H1 (cell line): ENCODE measurements around the gene TP53I3. TPM values are rescaled to one million over a fixed set of nuclear protein-coding genes. Genes with fewer than 3 reads are reported as not detected.

Source experiments
- CTCF ChIA-PET: fragments of 300-600 bp; sonication (Branson Sonifier 250); formaldehyde crosslinking; loops from one replicate; lab custom pipeline; 2021; ENCODE audit not compliant: partially characterized antibody; lab: Charles Lee
- POLR2A ChIA-PET: fragments of 300-600 bp; sonication (Branson Sonifier 250); formaldehyde crosslinking; loops from one replicate; lab custom pipeline; 2021; ENCODE audit warnings: inconsistent platforms; ENCODE audit not compliant: partially characterized antibody; lab: Charles Lee
- DNase-seq, 2 experiments: peaks; one replicate each; pipeline versions ENCODE4 v3.0.0 to v3.0.0-alpha.2; 2010 to 2022; ENCODE audit warnings: low spot score in 2 of 2, low read depth in 1 of 2, mixed read lengths in 1 of 2
- FAIRE-seq: peaks from 2 replicates; lab custom pipeline; 2011; peaks lifted over from hg19 to GRCh38; lab: Jason Lieb, UNC
- H2AFZ ChIP-seq: 2 replicates; pipeline ENCODE4 v1.8.1; 2012; ENCODE audit warnings: low read length, inconsistent platforms
- H2AK5ac ChIP-seq: 2 replicates; pipeline ENCODE4 v1.6.1; 2013; ENCODE audit warnings: low read depth, low read length
- H2BK120ac ChIP-seq: replicated peaks from 2 replicates; pipeline ENCODE3; 2013; ENCODE audit warnings: low read depth, low read length, inconsistent platforms
- H2BK12ac ChIP-seq: 2 replicates; pipeline ENCODE4 v1.6.1; 2013; ENCODE audit warnings: low read depth, low read length
- H2BK15ac ChIP-seq: 2 replicates; pipeline ENCODE4 v1.6.1; 2013; ENCODE audit warnings: low read length
- H2BK20ac ChIP-seq: 2 replicates; pipeline ENCODE4 v1.6.1; 2013; ENCODE audit warnings: low read length
- H2BK5ac ChIP-seq: 2 replicates; pipeline ENCODE4 v1.6.1; 2013; ENCODE audit warnings: low read depth, low read length
- H3K14ac ChIP-seq: 2 replicates; pipeline ENCODE4 v1.6.1; 2013; ENCODE audit warnings: inconsistent platforms; ENCODE audit not compliant: insufficient read length
- H3K18ac ChIP-seq: 2 replicates; pipeline ENCODE4 v1.6.1; 2013; ENCODE audit warnings: low read length; ENCODE audit errors: extremely low read depth
- H3K23ac ChIP-seq: 2 replicates; pipeline ENCODE4 v1.6.1; 2013; ENCODE audit warnings: inconsistent platforms; ENCODE audit not compliant: insufficient read length
- H3K23me2 ChIP-seq: 2 replicates; pipeline ENCODE4 v1.6.1; 2013; ENCODE audit warnings: low read depth, low read length
- H3K27ac ChIP-seq: 2 replicates; pipeline ENCODE4 v1.6.1; 2011; ENCODE audit warnings: low read depth, low read length, inconsistent platforms
- H3K27me3 ChIP-seq, 4 experiments: replicated peaks in 1 of 4; 1 replicate in 1 of 4; 2 replicates in 3 of 4; pipeline versions ENCODE4 v1.6.1 to v1.8.1; 2011 to 2013; ENCODE audit warnings: low read length in 3 of 4, mild to moderate bottlenecking in 3 of 4, inconsistent platforms in 2 of 4, mixed read lengths in 2 of 4, moderate library complexity in 1 of 4; ENCODE audit not compliant: control insufficient read depth in 3 of 4, insufficient read depth in 3 of 4; ENCODE audit errors: extremely low read depth in 1 of 4
- H3K36me3 ChIP-seq, 4 experiments: 2 replicates each; pipeline versions ENCODE4 v1.6.1 to v1.8.1; 2011 to 2013; ENCODE audit warnings: mild to moderate bottlenecking in 4 of 4, low read length in 3 of 4, moderate library complexity in 2 of 4, control low read depth in 1 of 4, inconsistent platforms in 1 of 4; ENCODE audit not compliant: insufficient read depth in 4 of 4, control insufficient read depth in 2 of 4
- H3K4ac ChIP-seq: replicated peaks from 2 replicates; pipeline ENCODE3; 2013; ENCODE audit warnings: low read length, low read depth, mixed read lengths, inconsistent platforms; ENCODE audit not compliant: insufficient read length
- H3K4me1 ChIP-seq, 4 experiments: replicated peaks in 1 of 4; 1 replicate in 1 of 4; 2 replicates in 3 of 4; pipeline versions ENCODE4 v1.6.1 to v1.8.1; 2011 to 2013; ENCODE audit warnings: low read length in 3 of 4, inconsistent platforms in 2 of 4, mixed read lengths in 1 of 4; ENCODE audit not compliant: insufficient read depth in 4 of 4, control insufficient read depth in 3 of 4
- H3K4me2 ChIP-seq, 2 experiments: 2 replicates each; pipeline versions ENCODE4 v1.6.1 to v1.8.1; 2011 to 2013; ENCODE audit warnings: low read depth in 2 of 2, low read length in 2 of 2, control low read depth in 1 of 2, inconsistent platforms in 1 of 2, mild to moderate bottlenecking in 1 of 2; ENCODE audit not compliant: insufficient read depth in 1 of 2
- H3K4me3 ChIP-seq, 4 experiments: fragments of 200-600, 300-600 bp in 1 of 4; sonication (generic), shearing (Covaris generic), sonication (Bioruptor Twin) in 1 of 4; 2 replicates each; pipeline versions ENCODE4 v1.5.1 to v1.8.1; 2011 to 2016; ENCODE audit warnings: low read length in 4 of 4, low read depth in 3 of 4, control low read depth in 2 of 4, inconsistent platforms in 2 of 4, mild to moderate bottlenecking in 2 of 4, mixed read lengths in 1 of 4, moderate library complexity in 1 of 4; ENCODE audit not compliant: insufficient read depth in 2 of 4; ENCODE audit errors: extremely low read depth in 1 of 4
- H3K56ac ChIP-seq: replicated peaks from 2 replicates; pipeline ENCODE3; 2013; ENCODE audit warnings: low read depth, mild to moderate bottlenecking, mixed read lengths, low read length, inconsistent platforms; ENCODE audit not compliant: insufficient read length
- H3K79me1 ChIP-seq: 2 replicates; pipeline ENCODE4 v1.6.1; 2013; ENCODE audit warnings: low read depth, low read length, control low read depth
- H3K79me2 ChIP-seq, 2 experiments: 2 replicates each; pipeline versions ENCODE4 v1.6.1 to v1.8.1; 2012 to 2013; ENCODE audit warnings: low read length in 2 of 2, mild to moderate bottlenecking in 2 of 2, inconsistent platforms in 1 of 2; ENCODE audit not compliant: insufficient read depth in 2 of 2, control insufficient read depth in 1 of 2
- H3K9ac ChIP-seq, 4 experiments: replicated peaks in 1 of 4; 1 replicate in 1 of 4; 2 replicates in 3 of 4; pipeline versions ENCODE4 v1.6.1 to v1.8.1; 2011 to 2013; ENCODE audit warnings: low read depth in 3 of 4, low read length in 3 of 4, control low read depth in 2 of 4, mild to moderate bottlenecking in 2 of 4, moderate library complexity in 2 of 4, inconsistent platforms in 1 of 4; ENCODE audit errors: extremely low read depth in 1 of 4
- H3K9me3 ChIP-seq, 2 experiments: 2 replicates each; pipeline versions ENCODE4 v1.6.1 to v1.8.1; 2012 to 2013; ENCODE audit warnings: mild to moderate bottlenecking in 2 of 2, moderate library complexity in 2 of 2, control low read depth in 1 of 2, inconsistent platforms in 1 of 2, low read depth in 1 of 2, low read length in 1 of 2, mixed read lengths in 1 of 2; ENCODE audit not compliant: insufficient read depth in 2 of 2
- H4K20me1 ChIP-seq, 2 experiments: replicated peaks in 1 of 2; 2 replicates each; pipeline versions ENCODE3 to v1.8.1; 2011 to 2013; ENCODE audit warnings: inconsistent platforms in 2 of 2, low read length in 2 of 2, mild to moderate bottlenecking in 1 of 2; ENCODE audit not compliant: insufficient read depth in 2 of 2, control insufficient read depth in 1 of 2
- H4K5ac ChIP-seq: 2 replicates; pipeline ENCODE4 v1.6.1; 2013; ENCODE audit warnings: low read length, low read depth, mixed read lengths, inconsistent platforms; ENCODE audit not compliant: insufficient read length
- H4K8ac ChIP-seq: 2 replicates; pipeline ENCODE4 v1.8.0; 2013; ENCODE audit warnings: mild to moderate bottlenecking, moderate library complexity, low read length, inconsistent platforms; ENCODE audit not compliant: insufficient read depth; ENCODE audit errors: extremely low read depth
- H4K91ac ChIP-seq: replicated peaks from 2 replicates; pipeline ENCODE3; 2013; ENCODE audit warnings: low read length, mixed read lengths, inconsistent platforms; ENCODE audit not compliant: insufficient read length
- CBX8 ChIP-seq: fragments of 300-800, 300-1000 bp; sonication (generic); IDR thresholded peaks from 2 replicates; pipeline ENCODE4 v1.7.1; 2016; ENCODE audit warnings: low read depth, low read length, borderline replicate concordance
- CHD2 ChIP-seq: IDR thresholded peaks from 2 replicates; pipeline ENCODE4 v1.6.1; 2012; ENCODE audit warnings: low read length, improper control_type of control experiment
- CTBP2 ChIP-seq: IDR thresholded peaks from 2 replicates; pipeline ENCODE4 v1.7.0; 2011; ENCODE audit warnings: borderline replicate concordance, mild to moderate bottlenecking, moderate library complexity, mixed read lengths, low read length; ENCODE audit not compliant: insufficient read depth, insufficient read length
- GABPA ChIP-seq: IDR thresholded peaks from 2 replicates; pipeline ENCODE4 v1.6.1; 2011; ENCODE audit warnings: mild to moderate bottlenecking, low read length, moderate library complexity, borderline replicate concordance; ENCODE audit not compliant: insufficient read depth
- HDAC6 ChIP-seq: IDR thresholded peaks from one replicate; pipeline ENCODE4 v1.7.1; 2012; ENCODE audit warnings: low read depth, mild to moderate bottlenecking, inconsistent platforms, low read length, moderate library complexity
- KDM4A ChIP-seq: IDR thresholded peaks from one replicate; pipeline ENCODE4 v1.7.1; 2012; ENCODE audit warnings: low read depth, mild to moderate bottlenecking, moderate library complexity, low read length, inconsistent platforms; ENCODE audit not compliant: severe bottlenecking
- POLR2A ChIP-seq, 2 experiments: IDR thresholded peaks; 1 replicate in 1 of 2; 2 replicates in 1 of 2; pipeline ENCODE4 v1.6.1; 2011; ENCODE audit warnings: low read depth in 2 of 2, low read length in 2 of 2, mild to moderate bottlenecking in 2 of 2; ENCODE audit errors: control extremely low read depth in 1 of 2
- TEAD4 ChIP-seq: IDR thresholded peaks from 2 replicates; pipeline ENCODE4 v1.6.1; 2012; ENCODE audit warnings: low read depth, low read length, inconsistent platforms, mixed read lengths
- YY1 ChIP-seq: IDR thresholded peaks from 2 replicates; pipeline ENCODE4 v1.6.1; 2011; ENCODE audit warnings: low read depth, mild to moderate bottlenecking, low read length
- WGBS, 2 experiments: shearing (Covaris generic) in 1 of 2; methylation state at CpG; one replicate each; pipeline versions ENCODE4 v1.1.6 to v1.1.7; 2013 to 2015; ENCODE audit warnings: low lambda C conversion rate in 2 of 2, mixed read lengths in 2 of 2, inconsistent platforms in 1 of 2, low coverage in 1 of 2, missing lambda C conversion rate in 1 of 2; ENCODE audit not compliant: insufficient replicate concordance in 2 of 2, insufficient coverage in 1 of 2, insufficient read length in 1 of 2; ENCODE audit errors: extremely low coverage in 1 of 2, missing lambda C conversion rate in 1 of 2; 5-methylcytosine and 5-hydroxymethylcytosine counted together
- polyA plus RNA-seq, 7 experiments: library from polyadenylated mRNA; depleted of rRNA in 3 of 7; stranded (reverse) in 5 of 7; unstranded in 2 of 7; fragments of >200 nt in 5 of 7; fragments of 200-250 nt in 2 of 7; gene quantifications; 1 replicate in 5 of 7; 2 replicates in 1 of 7; 4 replicates in 1 of 7; pipeline versions ENCODE4 v1.2.1 to v1.2.3, GENCODE V29; 2011 to 2013; ENCODE audit warnings: missing spikeins in 2 of 7, mixed read lengths in 2 of 7
- total RNA-seq: library from RNA; stranded (reverse); fragmentation: NEBNext Ultra II Directional; extraction: Animal tissue kit (Norgen Biotek cat#: 25700); gene quantifications from 2 replicates; pipeline ENCODE4 v1.2.1, GENCODE V29; 2021

TP53I3 gene
- total and polyA plus RNA-seq, 2 of the 8 experiments (the other 6 are each of a cell fraction or from before 2014, with no cell fraction given) = 29.4 to 34.5 TPM

GRCh38 chr2:24088821-24089359 is 4.3 kb upstream of the TP53I3 start:
- H4K5ac ChIP-seq = no peak overlapping the region
- no peak overlapping the region for H3K56ac ChIP-seq
- FAIRE-seq (no peak), DNase-seq (no peak)
- H3K23me2 ChIP-seq = peaks cover 8% of the 10 kb centered on the region
- H3K27me3 ChIP-seq = no peaks in the 10 kb centered on the region
- no peak overlapping the region for H3K4me2 ChIP-seq
- H2BK120ac ChIP-seq = no peak overlapping the region
- no peak overlapping the region for H2AK5ac ChIP-seq
- no peak overlapping the region for H3K4ac ChIP-seq
- no peak overlapping the region for H3K9ac ChIP-seq
- no peak overlapping the region for H3K18ac ChIP-seq
- POLR2A ChIA-PET = interaction anchor here (0.6 kb wide), 1 partner anchor 209 kb away, joined by 3 read pairs; no protein-coding TSS in a partner anchor
- 62% methylated on average over 2 of the region's 2 CpGs; no CpG with 5 or more reads in 1 of the 2 experiments for WGBS, 2 experiments
- H3K9me3 ChIP-seq = no peaks in the 10 kb centered on the region
- no peak overlapping the region for H2BK20ac ChIP-seq
- no peak overlapping the region for H3K4me3 ChIP-seq
- H4K91ac ChIP-seq = no peak overlapping the region
- H3K79me1 ChIP-seq = no peaks in the 10 kb centered on the region
- no peak overlapping the region for H2BK12ac ChIP-seq
- H3K27ac ChIP-seq = no peak overlapping the region
- no peak overlapping the region for H2AFZ ChIP-seq
- H3K36me3 ChIP-seq = no peaks in the 10 kb centered on the region
- H4K20me1 ChIP-seq = no peaks in the 10 kb centered on the region
- no peak overlapping the region for H3K14ac ChIP-seq
- TF ChIP-seq CTBP2 = no peak
- TF ChIP-seq TEAD4 = no peak
- no peak for TF ChIP-seq GABPA
- TF ChIP-seq YY1 = no peak
- no peak for TF ChIP-seq HDAC6
- no peak for TF ChIP-seq POLR2A (IDR thresholded peaks at IDR 0.05; ENCODE audit: control extremely low read depth in 1 of 2, low read depth in 2 of 2, low read length in 2 of 2)
- no peak for TF ChIP-seq CBX8
- no peak for TF ChIP-seq CHD2
- TF ChIP-seq KDM4A = no peak
- H3K23ac ChIP-seq = no peak overlapping the region
- H3K79me2 ChIP-seq = no peaks in the 10 kb centered on the region
- no peak overlapping the region for H2BK15ac ChIP-seq
- CTCF ChIA-PET = interaction anchor here (3.3 kb wide), 1 partner anchor 25 kb away, joined by 8 read pairs; no protein-coding TSS in a partner anchor
- H3K4me1 ChIP-seq = peaks cover 2 to 6% (median 6%) of the 10 kb centered on the region in 4 experiments; a peak in 6 of 7 replicates
- H2BK5ac ChIP-seq = no peak overlapping the region
- no peak overlapping the region for H4K8ac ChIP-seq
